Activated naive CD4-positive, alpha-beta T cell treated with anti-CD3 and anti-CD28 coated beads, Interleukin-2, amount 50 U/mL, for 24 hours (primary cell): ENCODE data around the gene KCTD13.
"Not testable (repeated sequence)": the region's sequence is repeated elsewhere in the genome, so short reads cannot be mapped to it uniquely, and the experiment has no call there.

Source experiments
- H3K27ac Mint-ChIP-seq: one replicate; pipeline ENCODE4 v1.8.0; 2021; ENCODE audit warnings: mild to moderate bottlenecking, mixed read lengths
- H3K27me3 Mint-ChIP-seq: one replicate; pipeline ENCODE4 v1.8.0; 2021; ENCODE audit warnings: mixed read lengths
- H3K36me3 Mint-ChIP-seq: one replicate; pipeline ENCODE4 v1.8.0; 2021; ENCODE audit warnings: mixed read lengths
- H3K4me1 Mint-ChIP-seq: one replicate; pipeline ENCODE4 v1.8.0; 2021; ENCODE audit warnings: mixed read lengths
- H3K4me3 Mint-ChIP-seq: one replicate; pipeline ENCODE4 v1.8.0; 2021; ENCODE audit warnings: mild to moderate bottlenecking, mixed read lengths
- H3K9me3 Mint-ChIP-seq: one replicate; pipeline ENCODE4 v1.8.0; 2021; ENCODE audit warnings: mixed read lengths

KCTD13 gene

DNA sequence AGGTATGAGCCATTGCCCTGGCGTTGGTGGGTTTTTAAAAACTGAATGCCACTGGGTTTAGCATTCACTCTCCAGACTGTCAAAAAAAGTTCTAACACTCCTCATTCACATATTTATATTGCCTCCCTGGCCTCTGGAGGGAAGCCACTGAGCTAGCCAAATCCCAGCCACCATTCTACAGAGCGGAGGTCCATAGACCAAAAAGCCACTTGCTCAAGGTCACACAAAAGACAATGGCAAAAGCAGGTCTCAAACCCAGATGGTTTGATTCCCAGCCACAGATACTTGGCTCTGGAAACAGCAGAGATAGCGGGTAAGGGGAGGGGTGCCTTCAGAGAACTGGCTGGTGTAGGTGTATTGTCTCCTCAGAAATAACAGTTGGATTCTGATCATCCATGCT, 45.0 kb downstream of the KCTD13 start:
- Mint-ChIP-seq H3K4me1 (peaks cover 15% of the 10 kb centered on the region), H3K27me3 (peaks cover 10% of the 10 kb centered on the region), H3K36me3 (no peaks in the 10 kb centered on the region), H3K4me3 (no peak overlapping the region), H3K9me3 (no peaks in the 10 kb centered on the region), H3K27ac (no peak overlapping the region)

DNA sequence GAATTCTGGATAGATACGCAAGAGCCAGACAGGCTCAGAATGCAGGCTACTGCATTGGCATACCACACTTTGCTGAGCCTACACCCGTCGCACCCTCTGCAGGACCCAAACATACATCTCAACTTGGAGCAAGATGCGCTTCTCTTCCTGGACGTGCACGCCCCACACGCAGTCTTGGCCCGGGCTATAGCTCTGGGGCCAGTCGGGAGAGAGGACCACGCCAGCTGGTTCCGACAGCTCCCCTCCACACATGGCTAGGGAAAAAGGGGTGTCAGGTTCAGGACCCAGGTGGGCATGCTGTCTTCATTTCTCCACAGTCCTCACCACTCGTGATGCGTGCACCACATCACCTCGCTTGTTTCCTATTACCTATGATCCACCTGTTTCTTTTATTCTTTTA, 47.9 kb downstream of the KCTD13 start:
- Mint-ChIP-seq H3K9me3 (no peaks in the 10 kb centered on the region), H3K27me3 (peaks cover 13% of the 10 kb centered on the region), H3K36me3 (no peaks in the 10 kb centered on the region), H3K27ac (peak overlapping the region; percentile 8), H3K4me3 (no peak overlapping the region), H3K4me1 (peaks cover 18% of the 10 kb centered on the region)

DNA sequence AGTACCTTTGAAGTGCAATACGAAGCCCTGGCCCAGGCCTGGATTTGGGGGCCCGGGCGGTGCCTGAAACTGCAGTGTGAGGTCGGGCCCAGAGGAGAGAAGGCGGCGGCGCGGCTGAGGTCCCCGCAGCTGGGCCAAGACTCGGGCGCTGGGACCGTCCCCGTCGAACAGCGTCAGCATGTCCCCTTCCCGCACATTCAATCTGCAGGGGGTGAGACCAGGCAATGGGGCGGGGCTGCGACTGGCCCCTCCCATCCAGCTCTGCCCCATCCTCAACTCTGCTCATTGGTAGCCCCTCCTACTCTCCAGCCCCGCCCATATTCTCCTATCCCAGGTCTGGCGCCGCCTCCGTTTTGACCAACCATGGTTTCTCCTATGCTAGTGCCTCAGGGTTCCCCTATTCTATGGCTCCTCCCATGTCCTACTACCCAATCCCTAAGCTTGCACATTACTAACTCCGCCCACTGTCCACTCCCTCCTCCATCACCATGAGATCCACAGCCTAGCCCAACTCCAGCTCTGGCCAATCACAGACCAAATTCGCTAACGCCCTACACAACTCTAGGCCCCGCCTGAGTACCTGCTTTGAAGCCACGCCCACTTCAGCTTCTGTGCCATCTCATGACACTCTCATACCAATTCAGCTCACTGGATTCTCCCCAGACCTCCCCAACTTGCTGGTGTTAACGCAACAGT, 48.6 kb downstream of the KCTD13 start:
- Mint-ChIP-seq H3K4me3 (peak overlapping the region; percentile 64), H3K27me3 (peaks cover 13% of the 10 kb centered on the region), H3K9me3 (no peaks in the 10 kb centered on the region), H3K36me3 (no peaks in the 10 kb centered on the region), H3K27ac (no peak overlapping the region), H3K4me1 (peaks cover 18% of the 10 kb centered on the region)

DNA sequence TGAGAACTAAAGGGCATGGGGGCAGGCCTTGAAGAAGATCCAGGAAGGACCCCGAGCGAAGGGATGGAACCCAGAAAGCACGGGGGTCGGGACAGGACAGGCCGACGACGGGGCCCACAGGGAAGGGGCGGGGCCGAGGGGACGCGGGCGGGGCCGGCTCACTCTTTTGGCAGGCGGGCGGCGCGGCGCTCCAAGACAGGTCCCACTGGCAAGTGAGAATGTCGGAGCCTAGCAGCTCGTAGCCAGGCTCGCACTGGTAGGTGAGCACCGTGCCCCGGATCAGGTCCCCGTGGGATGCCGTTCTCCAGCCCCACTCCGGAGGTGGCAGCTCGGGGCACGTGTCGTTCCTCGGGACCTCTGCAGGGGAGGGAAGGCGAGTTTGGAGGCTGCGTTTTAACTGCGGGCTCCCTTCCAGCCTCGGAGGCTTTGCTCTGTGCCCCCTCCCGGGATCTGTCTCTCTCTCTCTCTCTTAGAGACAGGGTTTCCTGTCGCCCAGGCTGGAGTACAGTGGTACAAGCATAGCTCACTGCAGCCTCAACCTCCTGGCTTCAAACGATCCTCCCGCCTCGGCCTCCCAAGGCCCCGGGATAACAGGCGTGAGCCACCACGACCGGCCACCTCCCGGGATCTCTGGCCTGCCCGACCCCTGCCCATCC, 49.3 kb downstream of the KCTD13 start:
- H3K9me3 Mint-ChIP-seq = no peaks in the 10 kb centered on the region
- no peak overlapping the region for H3K27ac Mint-ChIP-seq
- H3K4me3 Mint-ChIP-seq = peak overlapping the region; percentile 64
- H3K27me3 Mint-ChIP-seq = peaks cover 13% of the 10 kb centered on the region
- peaks cover 18% of the 10 kb centered on the region for H3K4me1 Mint-ChIP-seq
- no peaks in the 10 kb centered on the region for H3K36me3 Mint-ChIP-seq

DNA sequence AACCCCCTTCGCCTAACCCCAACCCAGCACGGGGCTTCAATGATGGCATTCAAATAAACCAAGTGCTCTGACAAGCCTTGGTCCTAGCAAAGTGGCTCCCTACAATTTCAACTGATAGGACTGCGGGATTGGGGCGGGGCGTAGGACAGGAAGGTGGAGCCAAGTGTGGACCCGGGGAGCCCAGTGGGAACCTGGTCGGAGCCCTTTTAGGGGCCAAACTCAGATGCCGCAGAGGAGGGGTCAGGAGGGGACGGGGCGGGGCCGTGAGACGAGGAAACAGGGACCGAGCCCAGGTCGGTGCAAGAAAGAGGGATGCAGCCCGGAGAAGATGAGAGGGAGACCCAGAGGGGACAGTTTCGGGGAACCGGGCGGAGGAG, 49.8 kb downstream of the KCTD13 start:
- Mint-ChIP-seq H3K9me3 (no peaks in the 10 kb centered on the region), H3K4me3 (peak overlapping the region; percentile 64), H3K36me3 (no peaks in the 10 kb centered on the region), H3K4me1 (peaks cover 18% of the 10 kb centered on the region), H3K27me3 (peaks cover 13% of the 10 kb centered on the region), H3K27ac (peak overlapping the region; percentile 23)

DNA sequence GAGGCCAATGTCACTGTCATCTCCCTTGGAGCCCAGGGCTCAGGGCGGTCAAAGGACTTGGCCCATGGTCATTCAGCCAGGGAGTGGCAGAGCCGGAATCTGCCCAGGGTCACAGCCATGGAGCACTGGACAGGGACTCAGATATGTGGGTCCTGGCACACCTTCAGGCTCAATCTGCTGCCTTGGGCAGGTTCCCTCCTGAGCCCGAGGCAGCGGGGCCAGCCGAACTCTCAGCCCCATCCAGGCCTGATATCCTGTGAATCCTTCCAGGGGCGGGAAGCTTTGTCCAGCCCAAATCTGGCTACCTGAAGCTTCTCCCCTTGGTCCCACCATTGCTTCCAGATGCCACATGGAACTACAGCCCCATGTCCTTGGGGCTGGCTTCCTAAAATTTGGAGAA, 50.8 kb downstream of the KCTD13 start:
- no peak overlapping the region for H3K4me3 Mint-ChIP-seq
- no peak overlapping the region for H3K27ac Mint-ChIP-seq
- H3K27me3 Mint-ChIP-seq = peaks cover 13% of the 10 kb centered on the region
- peaks cover 18% of the 10 kb centered on the region for H3K4me1 Mint-ChIP-seq
- H3K9me3 Mint-ChIP-seq = no peaks in the 10 kb centered on the region
- no peaks in the 10 kb centered on the region for H3K36me3 Mint-ChIP-seq

DNA sequence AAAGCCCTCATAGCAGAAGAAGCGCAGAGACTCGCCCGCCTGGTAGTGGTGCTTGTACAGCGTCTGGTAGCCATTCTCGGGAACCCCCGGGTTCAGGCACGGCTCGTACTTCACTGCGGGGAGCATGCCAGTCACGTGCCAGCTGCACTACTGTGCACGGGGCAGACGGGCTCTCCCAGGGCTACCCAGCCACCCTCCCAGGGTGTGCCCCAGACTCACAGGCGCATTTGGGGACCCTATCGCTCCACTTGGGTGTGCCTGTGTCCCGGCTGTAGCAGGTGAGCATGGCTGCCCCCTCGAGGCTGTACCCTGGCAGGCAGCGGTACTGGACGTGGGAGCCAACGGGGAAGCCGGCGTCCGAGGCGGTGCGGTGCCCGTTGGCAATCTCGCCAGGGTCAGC, 52.7 kb downstream of the KCTD13 start:
- Mint-ChIP-seq H3K36me3 (no peaks in the 10 kb centered on the region), H3K4me1 (peaks cover 18% of the 10 kb centered on the region), H3K9me3 (no peaks in the 10 kb centered on the region), H3K27ac (no peak overlapping the region), H3K27me3 (peaks cover 12% of the 10 kb centered on the region), H3K4me3 (no peak overlapping the region)

DNA sequence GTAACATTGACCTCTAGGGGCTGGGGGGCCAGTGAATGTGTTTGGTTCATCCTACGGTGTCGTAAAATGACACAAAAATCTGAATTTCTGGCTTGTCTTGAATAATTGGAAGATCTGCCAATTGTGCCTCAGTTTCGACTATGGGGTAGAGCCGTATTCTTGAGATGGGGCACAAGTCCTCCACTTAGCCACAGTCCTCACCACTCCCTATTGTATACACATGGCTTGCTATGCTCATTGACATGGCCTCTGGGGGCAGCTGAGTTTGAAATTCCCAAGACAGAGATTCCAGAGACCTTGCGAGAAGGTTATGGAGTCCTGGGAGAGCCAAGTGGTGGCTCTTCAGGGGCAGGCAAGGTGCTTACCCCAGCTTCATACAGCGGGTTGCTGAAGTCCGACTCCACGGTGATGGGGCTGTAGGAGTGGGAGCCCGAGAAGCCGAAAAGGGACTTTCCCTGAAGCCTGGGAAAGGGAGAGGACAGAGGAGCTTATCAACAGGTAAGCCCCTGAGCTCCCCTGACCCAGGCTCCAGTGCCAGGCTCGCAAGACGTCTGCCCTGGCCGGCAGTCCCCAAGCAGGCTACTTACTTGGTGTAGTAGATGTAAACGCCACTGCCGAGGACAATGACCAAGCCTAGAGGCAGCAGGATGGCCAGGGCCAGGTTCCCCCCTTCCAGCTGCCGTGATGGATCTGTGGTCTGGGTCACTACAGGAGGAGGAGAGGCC, 54.0 kb downstream of the KCTD13 start:
- Mint-ChIP-seq H3K9me3 (no peaks in the 10 kb centered on the region), H3K36me3 (no peaks in the 10 kb centered on the region), H3K27ac (no peak overlapping the region), H3K27me3 (peaks cover 5% of the 10 kb centered on the region), H3K4me1 (peaks cover 7% of the 10 kb centered on the region), H3K4me3 (no peak overlapping the region)

DNA sequence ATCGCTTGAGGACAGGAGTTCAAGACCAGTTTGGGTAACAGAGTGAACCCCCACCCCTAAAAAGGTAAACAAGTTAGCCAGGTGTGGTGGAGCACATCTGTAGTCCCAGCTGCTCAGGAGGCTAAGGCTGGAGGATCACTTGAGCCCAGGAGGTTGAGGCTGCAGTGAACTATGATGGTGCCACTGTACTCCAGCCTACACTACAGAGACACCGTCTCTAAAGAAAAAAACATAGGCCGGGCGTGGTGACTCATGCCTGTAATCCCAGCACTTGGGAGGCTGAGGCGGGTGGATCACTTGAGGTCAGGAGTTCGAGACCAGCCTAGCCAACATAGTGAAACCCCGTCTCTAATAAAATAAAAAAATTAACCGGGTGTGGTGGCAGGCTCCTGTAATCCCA, 57.0 kb downstream of the KCTD13 start:
- H3K4me3 Mint-ChIP-seq, H3K9me3 Mint-ChIP-seq, H3K4me1 Mint-ChIP-seq, H3K27ac Mint-ChIP-seq, H3K27me3 Mint-ChIP-seq, H3K36me3 Mint-ChIP-seq: not testable (repeated sequence)

DNA sequence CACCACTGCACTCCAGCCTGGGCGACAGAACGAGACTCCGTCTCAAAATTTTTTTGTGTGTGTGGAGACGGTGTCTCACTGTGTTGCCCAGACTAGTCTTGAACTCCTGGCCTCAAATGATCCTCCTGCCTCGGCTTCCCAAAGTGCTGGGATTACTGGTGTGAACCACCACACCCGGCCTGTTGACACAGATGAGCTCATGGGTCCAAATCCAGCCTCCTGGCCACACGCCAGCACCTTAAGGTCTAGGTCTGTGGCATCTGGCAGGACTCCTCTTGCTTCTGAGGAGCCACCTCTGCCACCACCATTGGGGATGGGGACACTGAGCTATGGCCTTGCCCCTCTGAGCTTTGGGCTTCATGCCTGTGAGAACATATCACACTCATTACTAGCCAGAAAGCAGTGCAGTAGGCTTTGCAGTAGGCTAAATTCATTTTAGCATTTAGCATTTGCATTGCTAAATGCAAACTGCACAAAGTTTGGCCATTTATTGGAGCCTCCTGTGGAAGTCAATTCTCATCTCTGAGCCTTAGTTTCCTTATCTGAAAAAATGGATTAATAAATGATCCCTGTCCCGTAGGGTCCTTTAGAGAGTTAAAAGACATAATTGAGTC, 57.5 kb downstream of the KCTD13 start:
- H3K4me1 Mint-ChIP-seq = peaks cover 2% of the 10 kb centered on the region
- H3K27me3 Mint-ChIP-seq = no peaks in the 10 kb centered on the region
- no peak overlapping the region for H3K27ac Mint-ChIP-seq
- H3K36me3 Mint-ChIP-seq = no peaks in the 10 kb centered on the region
- H3K9me3 Mint-ChIP-seq = no peaks in the 10 kb centered on the region
- no peak overlapping the region for H3K4me3 Mint-ChIP-seq

DNA sequence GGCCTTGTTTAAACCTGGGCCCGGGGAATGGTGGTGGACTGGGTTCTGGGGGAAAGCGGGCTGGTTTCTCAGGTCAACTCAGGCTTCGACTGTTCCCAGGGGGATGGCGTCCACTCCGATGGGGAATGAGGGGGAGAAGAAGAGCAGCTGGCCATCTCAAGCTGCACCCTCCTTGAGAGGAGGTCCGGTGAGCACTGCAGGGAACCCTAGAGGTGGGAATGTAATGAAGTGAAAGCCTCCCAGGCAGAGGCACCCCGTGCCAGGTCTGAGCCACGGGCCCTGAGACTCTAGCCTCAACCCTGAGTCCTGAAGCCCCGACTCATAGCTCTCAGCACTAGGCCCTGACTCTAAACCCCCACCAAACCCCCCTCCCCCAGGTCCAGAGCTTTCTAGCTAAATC, 61.8 kb downstream of the KCTD13 start:
- Mint-ChIP-seq H3K36me3 (peaks cover 2% of the 10 kb centered on the region), H3K9me3 (no peaks in the 10 kb centered on the region), H3K27ac (no peak overlapping the region), H3K4me3 (no peak overlapping the region), H3K27me3 (no peaks in the 10 kb centered on the region), H3K4me1 (peaks cover 20% of the 10 kb centered on the region)

DNA sequence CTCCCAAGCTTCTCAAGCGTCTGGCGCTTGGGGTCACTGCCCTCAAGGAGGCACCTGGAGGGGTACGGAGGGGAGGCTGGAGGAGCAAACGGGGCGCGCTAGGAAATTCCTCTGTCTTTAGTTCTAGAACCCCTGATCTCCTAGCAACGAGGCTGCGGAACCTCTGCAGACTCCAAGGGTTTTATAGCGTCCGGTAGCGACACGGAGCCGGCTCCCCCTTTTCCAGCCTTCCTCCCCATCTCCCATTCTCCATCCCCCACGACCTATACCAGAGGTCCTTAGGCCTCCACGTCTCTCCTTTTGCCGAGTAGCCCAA, 62.4 kb downstream of the KCTD13 start:
- Mint-ChIP-seq H3K9me3 (no peaks in the 10 kb centered on the region), H3K36me3 (peaks cover 2% of the 10 kb centered on the region), H3K4me1 (peaks cover 20% of the 10 kb centered on the region), H3K27me3 (no peaks in the 10 kb centered on the region), H3K4me3 (peak overlapping the region; percentile 99), H3K27ac (peak overlapping the region; percentile 99)

DNA sequence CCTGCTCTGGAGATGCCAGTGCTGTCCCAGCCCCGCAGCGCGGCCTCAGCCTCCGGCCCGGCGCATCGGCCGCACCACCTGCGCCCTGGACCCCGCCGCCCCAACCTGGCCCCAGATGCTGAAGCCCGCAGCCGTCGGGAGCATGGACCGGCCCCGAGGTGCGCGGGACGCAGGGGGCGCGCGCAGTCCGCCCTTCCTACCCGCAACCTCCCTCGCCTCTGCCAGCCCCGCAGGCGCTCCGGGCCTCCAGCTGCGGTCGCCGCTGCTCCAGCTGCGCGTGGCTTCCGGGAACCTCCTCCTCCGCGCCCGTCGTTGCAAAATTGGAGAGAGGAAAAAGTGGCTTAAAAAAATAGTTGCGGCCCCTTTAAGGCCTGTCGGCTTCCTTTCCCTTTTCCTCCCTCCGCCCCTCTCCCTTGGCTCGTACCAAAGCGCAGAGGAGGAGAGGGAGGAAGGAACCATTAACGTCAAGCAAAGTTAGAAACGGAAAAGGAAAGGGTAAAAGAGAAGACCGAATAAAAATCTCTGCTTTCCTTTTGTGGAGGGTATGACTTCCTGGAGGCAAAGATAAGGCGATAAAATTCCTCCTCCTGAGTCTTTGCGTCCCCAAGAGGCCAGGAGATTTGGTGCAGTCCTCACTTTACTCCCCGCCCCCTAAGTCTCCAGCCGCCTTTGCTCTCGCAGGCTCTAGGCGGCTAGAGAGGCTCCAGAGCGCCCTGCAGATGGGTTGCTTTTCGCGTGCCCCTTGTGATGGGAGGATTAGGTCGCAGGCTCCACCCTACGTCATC, 63.0 kb downstream of the KCTD13 start, which contains the start of gene CDIPT:
CDIPT (minus strand) TSS at position 343 of the 785 bp plus-strand sequence. CDS start 369 bp downstream, outside the sequence.
- peak within 1 kb of the TSS; percentile 99 for H3K4me3 Mint-ChIP-seq
- no peaks in the 10 kb centered on the region for H3K27me3 Mint-ChIP-seq
- peaks cover 20% of the 10 kb centered on the region for H3K4me1 Mint-ChIP-seq
- H3K9me3 Mint-ChIP-seq = no peaks in the 10 kb centered on the region
- peaks cover 4% of the 10 kb centered on the region for H3K36me3 Mint-ChIP-seq
- H3K27ac Mint-ChIP-seq = peak within 1 kb of the TSS; percentile 99

DNA sequence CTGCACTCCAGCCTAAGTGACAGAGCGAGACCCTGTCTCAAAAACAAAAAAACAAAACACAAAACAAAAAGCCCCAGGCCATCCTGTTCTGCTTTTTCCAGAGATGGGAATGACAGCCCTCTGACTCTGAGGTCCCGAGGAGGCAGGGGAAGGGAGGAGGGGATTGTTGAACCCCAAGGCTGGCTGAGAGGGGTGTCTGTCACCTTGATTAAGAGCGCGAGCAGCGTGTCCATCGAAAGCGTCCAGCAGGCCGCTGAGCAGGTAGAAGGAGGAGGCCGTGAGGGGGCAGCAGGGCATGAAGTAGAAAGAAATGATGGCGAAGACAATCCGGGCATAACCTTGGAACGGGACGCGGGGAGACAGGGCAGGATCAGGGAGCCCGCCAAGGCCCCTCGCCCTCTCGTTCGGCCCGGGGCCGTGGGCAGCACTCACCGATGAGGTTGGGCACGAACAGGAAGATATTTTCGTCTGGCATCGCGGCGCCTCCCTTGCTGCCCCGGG, 63.6 kb downstream of the KCTD13 start:
- H3K9me3 Mint-ChIP-seq = no peaks in the 10 kb centered on the region
- peak overlapping the region; percentile 99 for H3K4me3 Mint-ChIP-seq
- H3K36me3 Mint-ChIP-seq = peaks cover 4% of the 10 kb centered on the region
- H3K27ac Mint-ChIP-seq = peak overlapping the region; percentile 94
- H3K4me1 Mint-ChIP-seq = peaks cover 20% of the 10 kb centered on the region
- H3K27me3 Mint-ChIP-seq = no peaks in the 10 kb centered on the region

DNA sequence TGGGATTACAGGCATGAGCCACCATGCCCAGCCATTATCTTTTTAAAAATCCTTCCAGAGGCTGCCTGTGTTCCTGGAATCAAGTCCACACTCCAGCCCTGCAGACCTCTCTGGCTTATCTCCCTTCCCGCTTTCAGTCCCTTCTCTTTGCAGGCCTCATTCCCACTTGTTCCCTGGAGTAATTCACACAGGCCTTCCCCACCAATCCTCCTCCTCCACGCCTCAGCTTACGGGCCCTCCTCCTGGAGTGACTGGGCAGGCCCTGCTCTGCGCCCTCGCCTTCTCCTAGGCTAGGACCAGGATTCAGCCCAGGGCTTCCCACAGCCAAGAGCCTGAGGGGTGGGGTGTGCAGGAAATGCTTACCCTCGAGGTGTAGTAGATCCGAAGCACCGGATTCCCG, 65.8 kb downstream of the KCTD13 start:
- peaks cover 20% of the 10 kb centered on the region for H3K4me1 Mint-ChIP-seq
- no peaks in the 10 kb centered on the region for H3K9me3 Mint-ChIP-seq
- no peak overlapping the region for H3K27ac Mint-ChIP-seq
- peaks cover 4% of the 10 kb centered on the region for H3K36me3 Mint-ChIP-seq
- no peaks in the 10 kb centered on the region for H3K27me3 Mint-ChIP-seq
- peak overlapping the region; percentile 82 for H3K4me3 Mint-ChIP-seq
